Muscle of back (tissue), 11 donors: ENCODE measurements around the gene JPH2. TPM values are rescaled to one million over a fixed set of nuclear protein-coding genes. Genes with fewer than 3 reads are reported as not detected.

Experiments used
- DNase-seq, 3 donors: peaks; one replicate each; pipeline versions ENCODE4 v3.0.0 to v3.0.0-alpha.2; 2013
- polyA plus RNA-seq, 10 donors: library from polyadenylated mRNA; unstranded; fragments of 120-200 nt; gene quantifications; one replicate each; pipeline ENCODE4 v1.2.1, GENCODE V29; 2013; ENCODE audit not compliant: insufficient read length in 10 of 10

Gene JPH2
- polyA plus RNA-seq, 10 donors = 44.7 to 95.8 (median 72.8) TPM

DNA sequence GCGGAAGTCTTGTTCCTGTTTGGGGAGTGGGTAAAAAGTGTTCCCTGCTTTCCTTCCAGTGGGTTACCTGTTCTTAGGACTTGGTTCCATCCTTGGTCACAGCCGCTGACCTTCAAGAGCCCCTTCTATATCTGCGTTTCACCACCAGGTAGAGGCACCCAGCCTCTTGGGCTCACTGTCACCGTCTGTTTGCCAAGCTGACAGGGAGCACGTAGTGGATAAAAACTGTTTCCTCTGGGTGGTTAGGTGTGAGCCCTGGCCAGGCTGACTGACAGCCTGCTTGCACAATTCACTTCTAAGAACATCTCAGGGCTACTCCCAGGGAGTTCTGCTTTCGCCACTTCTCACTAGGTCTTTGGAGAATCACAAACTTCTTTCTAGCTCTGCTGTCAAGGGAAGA lies 1.8 kb upstream of the JPH2 start:
- no peak for DNase-seq

GRCh38 chr20:44187772-44188709 lies 1.1 kb upstream of the JPH2 start:
- peak in 1 of 3 donors; percentile 43 for DNase-seq

DNA sequence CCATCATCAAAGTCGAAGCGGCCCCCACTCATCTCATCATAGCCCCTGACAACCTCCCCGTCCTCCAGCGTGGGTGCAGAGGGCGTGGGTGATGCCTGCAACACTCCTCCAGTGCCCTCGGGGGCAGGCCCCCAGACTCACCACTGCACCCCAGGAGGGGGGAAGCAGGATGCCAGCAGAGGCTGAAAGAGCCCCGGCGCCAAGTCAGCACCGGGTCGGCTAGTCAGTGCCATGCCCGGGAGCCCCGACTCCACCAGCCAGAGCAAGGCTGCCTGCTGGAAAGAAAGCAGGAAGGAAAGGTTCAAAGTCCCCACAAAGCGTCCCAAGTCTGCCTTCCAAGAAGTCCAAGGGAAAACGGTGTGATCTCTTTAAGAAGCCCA lies 324 bp downstream of the JPH2 start:
- DNase-seq = no peak

DNA sequence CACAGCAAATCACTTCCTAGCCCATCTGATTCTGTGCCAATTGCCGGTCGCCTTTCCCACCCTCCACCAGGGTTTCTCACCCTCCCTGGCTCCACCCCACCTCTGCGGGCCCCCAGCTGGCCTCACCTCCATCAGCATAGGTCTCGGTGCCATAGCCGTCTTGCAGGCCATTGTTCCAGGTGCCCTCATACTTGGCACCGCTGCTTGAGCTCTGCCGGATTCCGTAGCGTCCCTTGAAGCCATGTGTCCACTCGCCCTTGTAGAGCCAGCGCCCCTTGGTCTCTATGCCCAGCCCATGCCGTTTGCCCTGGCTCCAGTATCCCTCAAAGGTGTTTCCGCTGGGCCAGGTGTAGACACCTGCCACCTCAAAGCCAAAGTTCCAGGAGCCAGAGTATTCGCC lies 787 bp downstream of the JPH2 start:
- no peak for DNase-seq

DNA sequence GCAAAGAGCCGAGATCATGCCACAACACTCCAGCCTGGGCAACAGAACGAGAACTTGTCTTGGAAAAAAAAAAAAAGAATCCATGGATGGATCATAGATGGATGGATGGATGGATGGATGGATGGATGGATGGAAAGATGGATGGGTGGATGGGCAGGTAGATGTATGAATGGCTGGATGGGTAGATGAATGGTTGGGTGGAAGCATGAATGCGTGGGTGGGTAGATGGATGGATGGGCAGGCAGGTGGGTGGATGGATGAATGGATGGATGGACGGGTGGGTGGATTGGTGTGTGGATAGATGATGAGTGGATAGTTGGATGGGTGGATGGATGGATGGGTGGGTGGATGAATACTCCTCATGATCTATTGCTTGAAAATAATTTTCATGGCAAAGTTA lies 1.4 kb downstream of the JPH2 start:
- no peak for DNase-seq

GRCh38 chr20:44183282-44183681 lies 3.7 kb downstream of the JPH2 start:
- DNase-seq = no peak

DNA sequence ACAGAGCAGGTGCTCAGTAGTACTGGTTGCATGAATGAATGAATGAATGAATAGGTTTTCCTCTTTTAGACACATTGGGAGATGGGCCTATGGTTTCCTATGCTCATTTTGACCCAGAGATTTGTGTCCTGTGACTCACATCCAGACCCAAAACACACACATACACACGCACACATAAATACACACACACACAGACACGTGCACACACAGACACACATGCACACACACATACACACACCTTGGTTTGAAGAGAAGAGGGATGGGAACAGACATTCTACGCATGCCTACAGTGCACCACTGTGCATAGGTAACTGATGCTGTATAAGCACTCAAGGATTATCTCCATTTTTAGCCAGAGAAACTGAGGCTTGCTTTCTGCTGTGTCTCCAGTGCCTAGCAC lies 4.1 kb downstream of the JPH2 start:
- DNase-seq = no peak

DNA sequence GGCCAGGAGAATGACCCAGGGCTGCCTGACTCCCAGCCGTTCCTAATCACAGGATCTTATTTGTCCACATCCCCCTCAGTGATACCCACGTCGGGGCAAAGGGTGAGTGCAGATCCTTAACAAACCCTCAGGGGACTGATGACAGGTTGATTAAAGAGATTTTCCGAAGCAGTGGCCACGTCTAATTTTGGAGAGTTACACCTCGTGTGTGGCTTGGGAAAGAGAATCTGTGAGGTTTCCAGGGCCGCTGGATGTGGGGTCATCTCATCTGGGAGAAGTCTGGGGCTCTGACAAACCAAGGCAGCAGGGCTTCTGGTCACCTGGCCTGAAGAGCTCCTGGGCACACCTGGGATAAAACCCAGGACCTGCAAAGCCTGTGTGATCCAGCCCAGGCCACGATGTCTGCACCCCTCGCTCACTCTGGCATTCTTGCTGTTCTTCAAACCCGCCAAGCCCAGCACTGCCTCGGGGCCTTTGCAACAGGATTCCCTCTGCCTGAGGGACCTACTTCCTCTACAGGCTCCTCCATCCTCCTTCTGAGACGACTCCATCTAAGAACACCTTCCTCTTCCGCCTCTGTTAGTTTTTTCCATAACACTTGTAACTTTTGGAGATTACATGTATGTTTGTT lies 4.7 kb downstream of the JPH2 start:
- DNase-seq = no peak

DNA sequence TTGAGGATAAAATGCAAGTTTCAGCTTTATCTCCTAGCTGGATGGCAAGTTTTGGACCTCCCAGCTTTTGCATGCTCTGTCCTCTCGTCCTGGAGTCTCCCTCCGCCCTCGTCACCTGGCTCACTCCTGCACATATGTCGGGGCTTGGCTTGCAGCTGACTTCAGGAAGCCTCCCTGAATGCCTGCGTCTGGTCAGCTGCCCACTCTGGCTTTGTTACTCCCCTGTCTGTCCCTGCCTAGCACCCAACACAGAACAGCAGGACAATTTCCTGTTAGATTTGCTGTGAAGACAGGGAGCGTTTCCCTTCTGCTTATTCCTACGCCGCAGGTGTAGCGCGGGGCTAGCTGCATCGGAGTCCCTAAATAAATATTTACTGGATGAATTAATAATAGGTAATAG lies 5.4 kb downstream of the JPH2 start:
- peak in 2 of 3 donors; percentile 34 to 53 for DNase-seq

DNA sequence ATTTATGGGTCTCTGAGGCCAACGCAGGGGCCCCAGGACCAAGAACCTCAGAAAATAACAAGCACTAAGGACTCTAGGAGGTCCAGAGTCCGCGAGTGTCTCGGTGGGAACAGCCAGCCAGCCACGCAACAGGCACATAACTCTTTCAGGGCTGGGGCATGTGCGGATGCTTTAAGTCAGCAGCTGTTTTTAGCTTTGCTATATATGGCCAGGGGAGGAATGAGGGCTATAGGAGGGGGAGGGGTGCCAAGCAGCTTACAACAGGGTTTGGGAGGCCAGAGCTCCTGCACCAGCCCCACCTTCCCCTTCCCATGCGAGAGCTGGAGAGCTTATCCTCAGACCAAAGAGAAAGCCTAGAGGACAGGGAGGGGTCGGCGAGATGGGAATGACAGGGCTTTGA lies 6.2 kb downstream of the JPH2 start:
- DNase-seq = peak; percentile 74 to 86 (median 83)

DNA sequence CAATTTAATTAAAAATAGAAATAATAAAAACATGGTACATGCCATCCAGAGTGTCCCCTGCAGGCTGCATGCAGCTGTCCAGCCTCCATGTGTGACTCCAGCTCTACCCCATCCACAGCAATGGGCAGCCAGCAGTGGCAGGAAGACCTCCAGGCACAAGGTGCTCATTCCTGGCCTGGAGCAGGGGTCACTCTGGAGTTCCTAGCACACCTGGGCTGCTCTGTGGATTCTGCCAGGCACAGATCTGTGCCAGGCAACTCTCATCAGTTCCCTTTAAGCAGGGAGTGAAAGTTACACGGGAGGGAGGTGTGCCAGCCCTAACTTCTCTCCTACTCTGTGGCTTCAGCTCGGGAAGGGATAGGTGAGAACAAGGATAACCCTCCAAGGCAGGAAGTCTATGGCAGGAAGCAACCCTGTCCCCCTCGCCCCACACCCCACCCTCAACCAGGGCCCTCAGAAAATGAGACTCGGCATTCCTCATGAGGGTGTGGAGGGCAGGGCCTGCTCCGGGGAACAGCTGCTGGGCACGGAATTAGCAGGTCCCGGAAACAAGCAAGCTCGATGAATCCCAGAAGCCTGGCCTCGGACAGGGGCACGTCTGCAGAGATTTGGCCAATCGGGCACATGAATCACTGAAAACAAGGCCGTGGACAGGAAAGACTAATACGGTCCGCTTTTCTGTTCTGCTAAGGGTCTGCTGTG lies 10.0 kb downstream of the JPH2 start:
- peak; percentile 62 to 77 (median 73) for DNase-seq

DNA sequence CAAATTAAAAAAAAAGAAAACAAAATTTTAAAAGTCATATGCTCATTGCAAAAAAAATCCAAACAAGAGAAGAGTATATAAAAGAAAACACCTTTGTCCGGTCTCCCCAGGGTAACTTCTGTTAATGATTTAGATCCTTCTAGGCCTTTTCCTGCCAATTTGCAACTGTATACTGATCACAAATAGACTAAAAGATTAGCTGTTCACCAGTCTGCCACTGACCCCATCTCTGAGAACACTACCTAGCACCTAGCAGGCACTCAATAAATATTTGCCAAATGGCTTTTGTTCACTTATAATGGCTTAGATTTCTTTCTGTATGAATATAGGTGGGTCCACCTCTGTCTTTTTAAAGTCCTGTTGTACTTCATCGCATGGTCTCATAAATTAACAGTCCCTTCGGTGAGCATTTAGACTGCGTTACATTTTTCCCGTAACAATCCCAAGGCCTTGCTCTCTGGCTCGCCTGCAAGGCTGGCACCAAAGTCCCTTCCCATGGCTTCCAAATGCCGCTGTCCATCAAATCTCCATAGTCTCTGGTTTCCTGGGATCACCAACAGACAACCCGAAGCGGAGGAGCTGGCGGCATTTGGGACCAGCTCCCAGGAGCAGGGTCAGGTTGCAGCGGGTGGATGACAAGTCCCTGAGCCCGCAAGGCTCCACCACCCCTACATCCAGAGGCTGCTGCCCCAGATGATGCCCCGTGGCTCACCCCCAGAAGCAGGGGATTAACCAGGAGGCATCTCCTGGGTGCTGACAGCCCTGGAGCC lies 11.8 kb downstream of the JPH2 start:
- peak; percentile 74 to 85 (median 82) for DNase-seq

DNA sequence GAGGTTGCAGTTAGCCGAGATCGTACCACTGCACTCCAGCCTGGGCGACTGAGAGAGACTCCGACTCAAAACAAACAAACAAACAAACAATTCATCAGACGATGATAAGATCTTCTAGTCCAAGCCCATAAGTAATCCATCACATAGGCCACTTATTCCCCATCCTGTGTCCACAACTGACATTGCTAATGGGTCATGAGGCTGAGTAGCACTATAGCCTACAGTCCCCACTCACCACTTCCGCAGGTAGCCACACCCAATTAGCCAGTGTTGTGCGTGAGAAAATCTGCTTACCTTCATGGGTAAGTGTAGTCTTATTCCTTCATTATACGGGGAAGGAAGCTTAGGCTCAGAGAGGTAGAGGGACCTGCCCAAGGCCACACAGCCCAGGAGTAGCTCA lies 13.1 kb downstream of the JPH2 start:
- DNase-seq = no peak

DNA sequence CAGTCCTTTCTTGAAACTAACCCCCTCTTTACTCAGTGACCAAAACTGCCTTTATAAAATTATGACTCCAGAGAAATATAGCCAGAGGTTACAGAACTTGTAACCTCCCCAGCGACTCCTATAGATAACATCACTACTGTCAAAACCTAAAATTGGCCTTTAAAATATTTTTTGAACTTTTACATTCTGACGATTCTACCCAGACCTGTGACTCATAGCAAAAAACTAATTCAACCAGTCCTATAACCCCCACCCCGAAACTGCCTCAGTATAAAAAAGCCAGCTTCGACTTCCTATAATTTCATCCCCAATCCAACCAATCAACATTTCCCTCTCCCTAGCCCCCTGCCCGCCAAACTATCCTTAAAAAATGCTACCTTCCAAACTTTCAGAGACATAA lies 13.9 kb downstream of the JPH2 start:
- no peak for DNase-seq

DNA sequence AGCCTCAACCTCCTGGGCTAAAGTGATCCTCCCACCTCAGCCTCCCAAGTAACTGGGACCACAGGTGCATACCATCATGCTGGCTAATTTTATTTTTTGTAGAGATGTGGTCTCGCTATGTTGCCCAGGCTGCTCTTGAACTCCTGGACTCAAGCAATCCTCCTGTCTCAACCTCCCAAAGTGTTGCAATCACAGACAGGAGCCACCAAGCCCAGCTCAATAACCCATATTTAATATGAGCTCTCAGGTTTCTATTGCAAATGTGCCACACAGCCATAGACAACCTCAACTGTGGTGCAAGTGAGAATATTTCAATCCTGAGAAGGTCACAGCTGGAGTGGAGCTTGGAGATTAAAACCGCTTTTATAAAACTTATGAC lies 14.4 kb downstream of the JPH2 start:
- DNase-seq = no peak

- DNase-seq = no peak
Observed at GRCh38 chr20:44171775-44172571, 15.0 kb downstream of the JPH2 start.

GRCh38 chr20:44170816-44171410 lies 16.1 kb downstream of the JPH2 start:
- DNase-seq = peak in 1 of 3 donors; percentile 53

DNA sequence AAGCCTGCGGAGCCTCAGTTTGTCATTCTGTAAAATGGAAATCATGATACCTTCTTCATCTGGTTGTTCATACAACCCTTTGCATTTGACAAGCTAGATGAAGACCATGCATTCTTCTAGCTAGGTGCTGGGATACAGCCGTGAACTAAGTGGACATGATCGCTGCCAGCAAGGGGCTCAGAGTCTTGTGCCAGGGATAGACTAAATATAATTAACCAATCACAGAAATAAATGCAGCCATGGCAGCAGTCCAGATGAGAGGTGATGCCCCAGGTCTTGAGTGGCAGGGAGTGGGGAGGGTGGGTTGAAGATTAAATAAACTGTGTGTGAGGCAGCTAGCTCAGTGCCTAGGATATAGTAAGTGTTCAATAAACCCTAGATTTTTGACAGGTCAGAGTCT lies 19.3 kb downstream of the JPH2 start:
- DNase-seq = no peak

GRCh38 chr20:44166477-44166876 lies 20.5 kb downstream of the JPH2 start:
- DNase-seq = peak in 2 of 3 donors; percentile 52 to 77

DNA sequence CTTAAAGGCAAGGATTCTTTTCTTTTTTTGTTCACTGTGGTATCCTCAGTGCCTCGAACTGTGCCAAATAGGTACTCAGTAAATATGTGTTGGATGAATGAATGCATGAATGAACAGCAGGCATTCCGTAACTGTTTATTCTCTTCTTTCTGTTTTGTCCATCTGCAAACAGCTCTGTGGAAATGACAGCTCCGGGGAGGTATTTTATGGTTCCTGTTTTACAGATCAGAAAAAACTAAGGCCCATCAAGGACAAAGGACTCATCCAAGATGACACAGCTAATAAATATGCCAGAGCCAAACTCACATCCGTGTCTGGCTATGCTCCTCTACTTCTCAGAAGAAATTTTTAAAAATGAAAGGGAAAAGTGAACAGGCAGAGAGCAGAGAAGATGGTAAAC lies 21.0 kb downstream of the JPH2 start:
- DNase-seq = no peak

DNA sequence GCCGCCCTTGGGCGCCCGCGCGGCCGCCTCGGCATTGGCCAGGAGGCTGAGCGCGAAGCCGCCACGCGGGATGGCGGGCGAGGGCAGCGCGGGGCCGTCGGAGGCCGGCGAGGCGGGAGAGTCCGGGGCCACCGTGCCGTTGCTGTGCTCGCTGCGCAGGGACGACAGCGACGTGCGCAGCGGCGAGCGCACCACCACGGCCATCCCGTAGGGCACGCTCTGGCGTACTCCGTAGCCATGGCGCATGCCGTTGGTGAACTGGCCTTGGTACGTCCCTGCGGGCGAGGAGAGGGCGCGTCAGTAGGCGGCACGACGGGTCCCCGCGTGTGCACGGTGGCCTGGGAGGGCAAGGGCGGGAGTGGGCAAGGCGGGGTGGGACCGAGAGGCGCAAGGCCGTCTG lies 26.9 kb downstream of the JPH2 start:
- no peak for DNase-seq
